WTC11 (cell line): ENCODE measurements around the gene AMOT. TPM values are rescaled to one million over a fixed set of nuclear protein-coding genes. Genes with fewer than 3 reads are reported as not detected.

Experiments used
- ATAC-seq: fragments of 200-7000 bp; cut with Tn5 transposase; 2 replicates; pipeline ENCODE4 v1.10.0; 2021; ENCODE audit warnings: mild to moderate bottlenecking, moderate library complexity
- CTCF ChIA-PET: fragments of 300-600 bp; sonication (Branson Sonifier 250); formaldehyde crosslinking; loops from one replicate; lab custom pipeline; 2021; ENCODE audit warnings: antibody characterized with exemption; lab: Charles Lee
- POLR2A ChIA-PET: fragments of 350-600 bp; sonication (Branson Sonifier 250); formaldehyde crosslinking; loops from one replicate; lab custom pipeline; 2021; ENCODE audit warnings: antibody characterized with exemption; lab: Charles Lee
- DNase-seq: peaks from one replicate; pipeline ENCODE4 v3.0.0; 2021; ENCODE audit warnings: low spot score
- H3K27ac Mint-ChIP-seq: 2 replicates; pipeline ENCODE4 v1.8.0; 2021; ENCODE audit warnings: mixed read lengths
- H3K27me3 Mint-ChIP-seq: 2 replicates; pipeline ENCODE4 v1.8.0; 2021; ENCODE audit warnings: low read depth, mild to moderate bottlenecking, moderate library complexity, mixed read lengths
- H3K36me3 Mint-ChIP-seq: 2 replicates; pipeline ENCODE4 v1.8.0; 2021; ENCODE audit warnings: mixed read lengths
- H3K4me1 Mint-ChIP-seq: 2 replicates; pipeline ENCODE4 v1.8.0; 2022; ENCODE audit warnings: mixed read lengths
- H3K4me3 Mint-ChIP-seq: 2 replicates; pipeline ENCODE4 v1.8.0; 2021; ENCODE audit warnings: mild to moderate bottlenecking, moderate library complexity, mixed read lengths
- H3K9me3 Mint-ChIP-seq: 2 replicates; pipeline ENCODE4 v1.8.0; 2021; ENCODE audit warnings: mixed read lengths
- ETV6 ChIP-seq: sonication (generic); formaldehyde crosslinking; IDR thresholded peaks from 2 replicates; pipeline ENCODE4 v1.8.1; 2022; ENCODE audit warnings: mild to moderate bottlenecking, missing genetic modification reagents
- HMGA2 ChIP-seq: fragments of 250-450 bp; sonication (Bioruptor Pico); IDR thresholded peaks from 2 replicates; pipeline ENCODE4 v1.4.0; 2021; ENCODE audit warnings: mild to moderate bottlenecking, moderate library complexity
- JAZF1 ChIP-seq: fragments of 250-450 bp; sonication (Bioruptor Pico); IDR thresholded peaks from 2 replicates; pipeline ENCODE4 v1.9.0; 2021; ENCODE audit warnings: moderate library complexity, mild to moderate bottlenecking, inconsistent platforms
- KAT7 ChIP-seq: sonication (generic); formaldehyde crosslinking; IDR thresholded peaks from 2 replicates; pipeline ENCODE4 v1.8.1; 2023; ENCODE audit warnings: missing genetic modification reagents, mild to moderate bottlenecking, borderline replicate concordance
- MXD4 ChIP-seq: fragments of 250-450 bp; sonication (Bioruptor Pico); IDR thresholded peaks from 2 replicates; pipeline ENCODE4 v1.8.0; 2021; ENCODE audit warnings: mild to moderate bottlenecking, moderate library complexity, borderline replicate concordance
- NFATC4 ChIP-seq: fragments of 250-450 bp; sonication (Bioruptor Pico); IDR thresholded peaks from 2 replicates; pipeline ENCODE4 v1.9.0; 2021; ENCODE audit warnings: mild to moderate bottlenecking
- NFE2L1 ChIP-seq: sonication (generic); formaldehyde crosslinking; IDR thresholded peaks from 2 replicates; pipeline ENCODE4 v1.8.1; 2023; ENCODE audit warnings: missing genetic modification reagents
- NR1H2 ChIP-seq: sonication (generic); formaldehyde crosslinking; IDR thresholded peaks from 2 replicates; pipeline ENCODE4 v1.9.0; 2021; ENCODE audit warnings: mild to moderate bottlenecking, moderate library complexity, missing genetic modification reagents
- SP1 ChIP-seq: sonication (generic); formaldehyde crosslinking; conservative IDR thresholded peaks from 2 replicates; pipeline ENCODE4 v1.8.1; 2022; ENCODE audit warnings: missing genetic modification reagents
- ZNF138 ChIP-seq: sonication (generic); formaldehyde crosslinking; conservative IDR thresholded peaks from 2 replicates; pipeline ENCODE4 v1.8.1; 2022; ENCODE audit warnings: mild to moderate bottlenecking, moderate library complexity, missing genetic modification reagents
- ZNF317 ChIP-seq: sonication (generic); formaldehyde crosslinking; IDR thresholded peaks from 2 replicates; pipeline ENCODE4 v1.8.1; 2023; ENCODE audit warnings: low read depth, mild to moderate bottlenecking, moderate library complexity, missing genetic modification reagents, borderline replicate concordance
- total RNA-seq: library from RNA; stranded (reverse); gene quantifications from 3 replicates; pipeline ENCODE4 v1.2.3, GENCODE V29; 2021
- TF ChIP-seq, protein P1 (sequence below): sonication (generic); formaldehyde crosslinking; IDR thresholded peaks from 2 replicates; pipeline ENCODE4 v1.8.1; 2023; ENCODE audit warnings: mild to moderate bottlenecking, missing genetic modification reagents, borderline replicate concordance
- TF ChIP-seq, protein P2 (sequence below): sonication (generic); formaldehyde crosslinking; IDR thresholded peaks from 2 replicates; pipeline ENCODE4 v1.8.1; 2023; ENCODE audit warnings: mild to moderate bottlenecking, missing genetic modification reagents, moderate library complexity
- TF ChIP-seq, protein P3 (sequence below): sonication (generic); formaldehyde crosslinking; conservative IDR thresholded peaks from 2 replicates; pipeline ENCODE4 v1.8.1; 2022; ENCODE audit warnings: mild to moderate bottlenecking, missing genetic modification reagents
- TF ChIP-seq, protein P4 (sequence below): sonication (generic); formaldehyde crosslinking; IDR thresholded peaks from 2 replicates; pipeline ENCODE4 v1.8.0; 2023; ENCODE audit warnings: missing genetic modification reagents
- TF ChIP-seq, protein P5 (sequence below): sonication (generic); formaldehyde crosslinking; IDR thresholded peaks from 2 replicates; pipeline ENCODE4 v1.8.1; 2022; ENCODE audit warnings: mild to moderate bottlenecking, moderate library complexity, missing genetic modification reagents
- TF ChIP-seq, protein P6 (sequence below): fragments of 250-450 bp; sonication (Bioruptor Pico); IDR thresholded peaks from 2 replicates; pipeline ENCODE4 v1.8.0; 2021; ENCODE audit warnings: mild to moderate bottlenecking
- TF ChIP-seq, protein P7 (sequence below): sonication (generic); formaldehyde crosslinking; IDR thresholded peaks from 2 replicates; pipeline ENCODE4 v1.8.1; 2022; ENCODE audit warnings: missing genetic modification reagents, borderline replicate concordance
- TF ChIP-seq, protein P8 (sequence below): sonication (generic); formaldehyde crosslinking; IDR thresholded peaks from 2 replicates; pipeline ENCODE4 v1.8.1; 2022; ENCODE audit warnings: low read depth, missing genetic modification reagents, borderline replicate concordance
- TF ChIP-seq, protein P9 (sequence below): sonication (generic); formaldehyde crosslinking; IDR thresholded peaks from 2 replicates; pipeline ENCODE4 v1.8.0; 2022; ENCODE audit warnings: missing genetic modification reagents

Gene AMOT
- total RNA-seq, 1 experiment from 2014 or later = 7.2 TPM

DNA sequence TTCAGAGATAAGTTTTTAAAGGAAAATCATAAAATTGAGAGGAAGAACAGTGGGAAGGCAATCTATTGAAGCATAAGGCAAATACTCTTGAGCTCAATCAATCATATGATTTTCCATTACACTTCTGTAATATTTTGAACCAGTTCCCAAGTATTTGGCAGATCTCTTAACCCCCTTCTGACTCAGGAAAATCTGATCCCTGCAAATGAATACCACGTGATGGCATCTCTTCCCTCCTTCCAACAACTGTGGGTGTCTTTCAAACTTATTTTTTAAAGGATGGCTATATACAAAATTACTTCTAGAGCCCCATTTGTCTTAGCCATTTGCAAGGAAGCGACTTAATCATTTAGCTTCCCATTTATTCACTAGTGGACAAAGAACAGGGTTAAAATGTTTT lies 41.9 kb downstream of the AMOT start (continued):
- TF ChIP-seq, protein P1, sequence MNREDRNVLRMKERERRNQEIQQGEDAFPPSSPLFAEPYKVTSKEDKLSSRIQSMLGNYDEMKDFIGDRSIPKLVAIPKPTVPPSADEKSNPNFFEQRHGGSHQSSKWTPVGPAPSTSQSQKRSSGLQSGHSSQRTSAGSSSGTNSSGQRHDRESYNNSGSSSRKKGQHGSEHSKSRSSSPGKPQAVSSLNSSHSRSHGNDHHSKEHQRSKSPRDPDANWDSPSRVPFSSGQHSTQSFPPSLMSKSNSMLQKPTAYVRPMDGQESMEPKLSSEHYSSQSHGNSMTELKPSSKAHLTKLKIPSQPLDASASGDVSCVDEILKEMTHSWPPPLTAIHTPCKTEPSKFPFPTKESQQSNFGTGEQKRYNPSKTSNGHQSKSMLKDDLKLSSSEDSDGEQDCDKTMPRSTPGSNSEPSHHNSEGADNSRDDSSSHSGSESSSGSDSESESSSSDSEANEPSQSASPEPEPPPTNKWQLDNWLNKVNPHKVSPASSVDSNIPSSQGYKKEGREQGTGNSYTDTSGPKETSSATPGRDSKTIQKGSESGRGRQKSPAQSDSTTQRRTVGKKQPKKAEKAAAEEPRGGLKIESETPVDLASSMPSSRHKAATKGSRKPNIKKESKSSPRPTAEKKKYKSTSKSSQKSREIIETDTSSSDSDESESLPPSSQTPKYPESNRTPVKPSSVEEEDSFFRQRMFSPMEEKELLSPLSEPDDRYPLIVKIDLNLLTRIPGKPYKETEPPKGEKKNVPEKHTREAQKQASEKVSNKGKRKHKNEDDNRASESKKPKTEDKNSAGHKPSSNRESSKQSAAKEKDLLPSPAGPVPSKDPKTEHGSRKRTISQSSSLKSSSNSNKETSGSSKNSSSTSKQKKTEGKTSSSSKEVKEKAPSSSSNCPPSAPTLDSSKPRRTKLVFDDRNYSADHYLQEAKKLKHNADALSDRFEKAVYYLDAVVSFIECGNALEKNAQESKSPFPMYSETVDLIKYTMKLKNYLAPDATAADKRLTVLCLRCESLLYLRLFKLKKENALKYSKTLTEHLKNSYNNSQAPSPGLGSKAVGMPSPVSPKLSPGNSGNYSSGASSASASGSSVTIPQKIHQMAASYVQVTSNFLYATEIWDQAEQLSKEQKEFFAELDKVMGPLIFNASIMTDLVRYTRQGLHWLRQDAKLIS = no peak
- TF ChIP-seq ETV6 (CRISPR knock-in tag) (no peak), KAT7 (CRISPR knock-in tag) (no peak), NR1H2 (no peak), ZNF317 (no peak), JAZF1 (no peak)
- TF ChIP-seq, all 79 proteins: peak for 0

DNA sequence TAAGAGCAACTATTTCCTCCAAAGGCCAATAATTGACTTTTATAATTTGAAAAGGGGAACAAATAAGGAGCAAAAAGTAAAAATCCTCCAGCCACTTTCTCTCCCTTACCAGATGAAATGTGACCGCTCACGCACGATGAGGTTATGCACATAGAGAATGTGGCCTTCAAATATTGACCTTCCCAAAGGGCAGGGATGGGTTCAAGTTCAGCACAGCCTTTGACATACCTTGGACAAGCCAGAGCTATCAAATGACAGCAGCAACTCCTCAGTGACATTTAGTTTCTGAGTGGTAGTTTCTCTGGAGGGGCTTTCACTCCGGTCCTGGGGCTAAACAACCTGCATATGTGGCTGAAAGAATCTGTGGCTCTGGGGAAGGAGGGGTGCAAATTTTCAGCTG lies 50.7 kb downstream of the AMOT start:
- Mint-ChIP-seq H3K36me3 (no peaks in the 10 kb centered on the region), H3K27me3 (no peaks in the 10 kb centered on the region), H3K9me3 (no peaks in the 10 kb centered on the region), H3K4me1 (peaks cover 2% of the 10 kb centered on the region; the same call in 1 of the 2 replicates), H3K4me3 (no peak overlapping the region), H3K27ac (no peak overlapping the region)
- DNase-seq (no peak), ATAC-seq (no peak)
- CTCF ChIA-PET = no interaction called here
- POLR2A ChIA-PET = no interaction called here
- TF ChIP-seq, protein P2, sequence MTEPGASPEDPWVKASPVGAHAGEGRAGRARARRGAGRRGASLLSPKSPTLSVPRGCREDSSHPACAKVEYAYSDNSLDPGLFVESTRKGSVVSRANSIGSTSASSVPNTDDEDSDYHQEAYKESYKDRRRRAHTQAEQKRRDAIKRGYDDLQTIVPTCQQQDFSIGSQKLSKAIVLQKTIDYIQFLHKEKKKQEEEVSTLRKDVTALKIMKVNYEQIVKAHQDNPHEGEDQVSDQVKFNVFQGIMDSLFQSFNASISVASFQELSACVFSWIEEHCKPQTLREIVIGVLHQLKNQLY (CRISPR knock-in tag) = no peak
- TF ChIP-seq, protein P3, sequence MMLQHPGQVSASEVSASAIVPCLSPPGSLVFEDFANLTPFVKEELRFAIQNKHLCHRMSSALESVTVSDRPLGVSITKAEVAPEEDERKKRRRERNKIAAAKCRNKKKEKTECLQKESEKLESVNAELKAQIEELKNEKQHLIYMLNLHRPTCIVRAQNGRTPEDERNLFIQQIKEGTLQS (CRISPR knock-in tag) = no peak
- TF ChIP-seq, protein P4, sequence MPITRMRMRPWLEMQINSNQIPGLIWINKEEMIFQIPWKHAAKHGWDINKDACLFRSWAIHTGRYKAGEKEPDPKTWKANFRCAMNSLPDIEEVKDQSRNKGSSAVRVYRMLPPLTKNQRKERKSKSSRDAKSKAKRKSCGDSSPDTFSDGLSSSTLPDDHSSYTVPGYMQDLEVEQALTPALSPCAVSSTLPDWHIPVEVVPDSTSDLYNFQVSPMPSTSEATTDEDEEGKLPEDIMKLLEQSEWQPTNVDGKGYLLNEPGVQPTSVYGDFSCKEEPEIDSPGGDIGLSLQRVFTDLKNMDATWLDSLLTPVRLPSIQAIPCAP (CRISPR knock-in tag) = no peak
- TF ChIP-seq NFATC4 (CRISPR knock-in tag) (no peak), MXD4 (CRISPR knock-in tag) (no peak), HMGA2 (CRISPR knock-in tag) (no peak), ZNF138 (CRISPR knock-in tag) (no peak), NFE2L1 (CRISPR knock-in tag) (no peak), SP1 (CRISPR knock-in tag) (no peak)
- TF ChIP-seq, protein P5, sequence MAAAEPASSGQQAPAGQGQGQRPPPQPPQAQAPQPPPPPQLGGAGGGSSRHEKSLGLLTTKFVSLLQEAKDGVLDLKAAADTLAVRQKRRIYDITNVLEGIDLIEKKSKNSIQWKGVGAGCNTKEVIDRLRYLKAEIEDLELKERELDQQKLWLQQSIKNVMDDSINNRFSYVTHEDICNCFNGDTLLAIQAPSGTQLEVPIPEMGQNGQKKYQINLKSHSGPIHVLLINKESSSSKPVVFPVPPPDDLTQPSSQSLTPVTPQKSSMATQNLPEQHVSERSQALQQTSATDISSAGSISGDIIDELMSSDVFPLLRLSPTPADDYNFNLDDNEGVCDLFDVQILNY (CRISPR knock-in tag) = no peak
- TF ChIP-seq, protein P6, sequence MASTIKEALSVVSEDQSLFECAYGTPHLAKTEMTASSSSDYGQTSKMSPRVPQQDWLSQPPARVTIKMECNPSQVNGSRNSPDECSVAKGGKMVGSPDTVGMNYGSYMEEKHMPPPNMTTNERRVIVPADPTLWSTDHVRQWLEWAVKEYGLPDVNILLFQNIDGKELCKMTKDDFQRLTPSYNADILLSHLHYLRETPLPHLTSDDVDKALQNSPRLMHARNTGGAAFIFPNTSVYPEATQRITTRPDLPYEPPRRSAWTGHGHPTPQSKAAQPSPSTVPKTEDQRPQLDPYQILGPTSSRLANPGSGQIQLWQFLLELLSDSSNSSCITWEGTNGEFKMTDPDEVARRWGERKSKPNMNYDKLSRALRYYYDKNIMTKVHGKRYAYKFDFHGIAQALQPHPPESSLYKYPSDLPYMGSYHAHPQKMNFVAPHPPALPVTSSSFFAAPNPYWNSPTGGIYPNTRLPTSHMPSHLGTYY (CRISPR knock-in tag) = no peak
- TF ChIP-seq, protein P7, sequence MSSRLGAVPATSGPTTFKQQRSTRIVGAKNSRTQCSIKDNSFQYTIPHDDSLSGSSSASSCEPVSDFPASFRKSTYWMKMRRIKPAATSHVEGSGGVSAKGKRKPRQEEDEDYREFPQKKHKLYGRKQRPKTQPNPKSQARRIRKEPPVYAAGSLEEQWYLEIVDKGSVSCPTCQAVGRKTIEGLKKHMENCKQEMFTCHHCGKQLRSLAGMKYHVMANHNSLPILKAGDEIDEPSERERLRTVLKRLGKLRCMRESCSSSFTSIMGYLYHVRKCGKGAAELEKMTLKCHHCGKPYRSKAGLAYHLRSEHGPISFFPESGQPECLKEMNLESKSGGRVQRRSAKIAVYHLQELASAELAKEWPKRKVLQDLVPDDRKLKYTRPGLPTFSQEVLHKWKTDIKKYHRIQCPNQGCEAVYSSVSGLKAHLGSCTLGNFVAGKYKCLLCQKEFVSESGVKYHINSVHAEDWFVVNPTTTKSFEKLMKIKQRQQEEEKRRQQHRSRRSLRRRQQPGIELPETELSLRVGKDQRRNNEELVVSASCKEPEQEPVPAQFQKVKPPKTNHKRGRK (CRISPR knock-in tag) = no peak
- TF ChIP-seq, protein P8, sequence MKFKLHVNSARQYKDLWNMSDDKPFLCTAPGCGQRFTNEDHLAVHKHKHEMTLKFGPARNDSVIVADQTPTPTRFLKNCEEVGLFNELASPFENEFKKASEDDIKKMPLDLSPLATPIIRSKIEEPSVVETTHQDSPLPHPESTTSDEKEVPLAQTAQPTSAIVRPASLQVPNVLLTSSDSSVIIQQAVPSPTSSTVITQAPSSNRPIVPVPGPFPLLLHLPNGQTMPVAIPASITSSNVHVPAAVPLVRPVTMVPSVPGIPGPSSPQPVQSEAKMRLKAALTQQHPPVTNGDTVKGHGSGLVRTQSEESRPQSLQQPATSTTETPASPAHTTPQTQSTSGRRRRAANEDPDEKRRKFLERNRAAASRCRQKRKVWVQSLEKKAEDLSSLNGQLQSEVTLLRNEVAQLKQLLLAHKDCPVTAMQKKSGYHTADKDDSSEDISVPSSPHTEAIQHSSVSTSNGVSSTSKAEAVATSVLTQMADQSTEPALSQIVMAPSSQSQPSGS (CRISPR knock-in tag) = no peak
- TF ChIP-seq, protein P9, sequence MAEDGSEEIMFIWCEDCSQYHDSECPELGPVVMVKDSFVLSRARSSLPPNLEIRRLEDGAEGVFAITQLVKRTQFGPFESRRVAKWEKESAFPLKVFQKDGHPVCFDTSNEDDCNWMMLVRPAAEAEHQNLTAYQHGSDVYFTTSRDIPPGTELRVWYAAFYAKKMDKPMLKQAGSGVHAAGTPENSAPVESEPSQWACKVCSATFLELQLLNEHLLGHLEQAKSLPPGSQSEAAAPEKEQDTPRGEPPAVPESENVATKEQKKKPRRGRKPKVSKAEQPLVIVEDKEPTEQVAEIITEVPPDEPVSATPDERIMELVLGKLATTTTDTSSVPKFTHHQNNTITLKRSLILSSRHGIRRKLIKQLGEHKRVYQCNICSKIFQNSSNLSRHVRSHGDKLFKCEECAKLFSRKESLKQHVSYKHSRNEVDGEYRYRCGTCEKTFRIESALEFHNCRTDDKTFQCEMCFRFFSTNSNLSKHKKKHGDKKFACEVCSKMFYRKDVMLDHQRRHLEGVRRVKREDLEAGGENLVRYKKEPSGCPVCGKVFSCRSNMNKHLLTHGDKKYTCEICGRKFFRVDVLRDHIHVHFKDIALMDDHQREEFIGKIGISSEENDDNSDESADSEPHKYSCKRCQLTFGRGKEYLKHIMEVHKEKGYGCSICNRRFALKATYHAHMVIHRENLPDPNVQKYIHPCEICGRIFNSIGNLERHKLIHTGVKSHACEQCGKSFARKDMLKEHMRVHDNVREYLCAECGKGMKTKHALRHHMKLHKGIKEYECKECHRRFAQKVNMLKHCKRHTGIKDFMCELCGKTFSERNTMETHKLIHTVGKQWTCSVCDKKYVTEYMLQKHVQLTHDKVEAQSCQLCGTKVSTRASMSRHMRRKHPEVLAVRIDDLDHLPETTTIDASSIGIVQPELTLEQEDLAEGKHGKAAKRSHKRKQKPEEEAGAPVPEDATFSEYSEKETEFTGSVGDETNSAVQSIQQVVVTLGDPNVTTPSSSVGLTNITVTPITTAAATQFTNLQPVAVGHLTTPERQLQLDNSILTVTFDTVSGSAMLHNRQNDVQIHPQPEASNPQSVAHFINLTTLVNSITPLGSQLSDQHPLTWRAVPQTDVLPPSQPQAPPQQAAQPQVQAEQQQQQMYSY (CRISPR knock-in tag) = no peak
